Measurements from ENCODE around the gene MOGAT2.
"Not testable (repeated sequence)": the region's sequence is repeated elsewhere in the genome, so short reads cannot be mapped to it uniquely, and the experiment has no call there.

MOGAT2 gene

GRCh38 chr11:75719340-75720239 is 2.0 kb downstream of the MOGAT2 start:
- no peak for DNase-seq (ENCODE audit: low spot score)

- DNase-seq (ENCODE audit: low spot score) = no peak
Observed at GRCh38 chr11:75720639-75721038, 3.0 kb downstream of the MOGAT2 start.

- no peak for DNase-seq (ENCODE audit: low spot score)
Observed at GRCh38 chr11:75721852-75722668, 4.4 kb downstream of the MOGAT2 start.

- no peak for DNase-seq (ENCODE audit: low spot score)
Observed at GRCh38 chr11:75722669-75723042, 5.0 kb downstream of the MOGAT2 start.

- DNase-seq (ENCODE audit: low spot score) = no peak
Observed at GRCh38 chr11:75725547-75726320, 8.1 kb downstream of the MOGAT2 start.

- DNase-seq (ENCODE audit: low spot score) = no peak
Observed at GRCh38 chr11:75728992-75729391, 11.4 kb downstream of the MOGAT2 start.

- no peak for DNase-seq (ENCODE audit: low spot score)
Observed at GRCh38 chr11:75731095-75731494, 13.5 kb downstream of the MOGAT2 start.

GRCh38 chr11:75733071-75733430 is 15.4 kb downstream of the MOGAT2 start:
- no peak for DNase-seq (ENCODE audit: low spot score)

- no peak for DNase-seq (ENCODE audit: low spot score)
Observed at GRCh38 chr11:75733431-75734107, 15.9 kb downstream of the MOGAT2 start.

GRCh38 chr11:75734491-75735180 is 17.0 kb downstream of the MOGAT2 start:
- no peak for DNase-seq (ENCODE audit: low spot score)

- DNase-seq (ENCODE audit: low spot score) = no peak
Observed at GRCh38 chr11:75735181-75735845, 17.7 kb downstream of the MOGAT2 start.

GRCh38 chr11:75737314-75737713 is 19.7 kb downstream of the MOGAT2 start:
- DNase-seq (ENCODE audit: low spot score) = no peak

GRCh38 chr11:75740681-75741080 is 23.0 kb downstream of the MOGAT2 start:
- DNase-seq (ENCODE audit: low spot score) = no peak

- not testable (repeated sequence) for DNase-seq (ENCODE audit: low spot score)
Observed at GRCh38 chr11:75743159-75743558, 25.5 kb downstream of the MOGAT2 start.

GRCh38 chr11:75743711-75744563 is 26.3 kb downstream of the MOGAT2 start:
- DNase-seq (ENCODE audit: low spot score) = no peak

- DNase-seq (ENCODE audit: low spot score) = no peak
Observed at GRCh38 chr11:75745807-75746206, 28.2 kb downstream of the MOGAT2 start.

GRCh38 chr11:75748729-75749273 is 31.2 kb downstream of the MOGAT2 start:
- not testable (repeated sequence) for DNase-seq (ENCODE audit: low spot score)

- DNase-seq (ENCODE audit: low spot score) = not testable (repeated sequence)
Observed at GRCh38 chr11:75754933-75755332, 37.3 kb downstream of the MOGAT2 start.

- DNase-seq (ENCODE audit: low spot score) = no peak
Observed at GRCh38 chr11:75757651-75758050, 40.0 kb downstream of the MOGAT2 start.

All from D341Med (cell line).